GM12873 (cell line): ENCODE measurements around the gene CCDC24.

Experiments
- TF ChIP-seq, protein P1 (sequence below): IDR thresholded peaks from 2 replicates; pipeline ENCODE4 v1.5.1; 2012; ENCODE audit warnings: low read depth, mild to moderate bottlenecking, moderate library complexity, low read length, control low read depth; ENCODE audit not compliant: insufficient read depth; ENCODE audit errors: missing control alignments

CCDC24 gene

DNA sequence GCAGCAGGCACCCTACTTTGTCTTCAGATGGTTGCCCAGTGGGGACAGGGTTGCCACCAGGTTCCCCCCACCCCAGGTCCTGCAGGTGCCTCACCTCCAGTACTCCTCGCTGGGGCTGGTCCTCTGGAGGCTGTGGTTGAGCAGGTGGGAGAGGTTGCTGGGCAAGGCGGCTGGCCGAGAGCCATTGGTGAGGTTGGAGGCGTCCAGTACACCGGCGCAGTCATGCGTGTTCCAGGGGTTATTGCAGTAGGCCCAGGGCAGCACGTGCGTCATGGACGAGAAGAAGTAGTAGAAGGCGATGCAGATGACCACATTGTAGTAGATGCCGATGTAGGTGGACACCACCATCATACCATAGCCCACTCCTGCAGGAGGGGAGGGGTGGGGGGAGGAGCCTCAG is 16.9 kb downstream of the CCDC24 start:
- TF ChIP-seq, protein P1, sequence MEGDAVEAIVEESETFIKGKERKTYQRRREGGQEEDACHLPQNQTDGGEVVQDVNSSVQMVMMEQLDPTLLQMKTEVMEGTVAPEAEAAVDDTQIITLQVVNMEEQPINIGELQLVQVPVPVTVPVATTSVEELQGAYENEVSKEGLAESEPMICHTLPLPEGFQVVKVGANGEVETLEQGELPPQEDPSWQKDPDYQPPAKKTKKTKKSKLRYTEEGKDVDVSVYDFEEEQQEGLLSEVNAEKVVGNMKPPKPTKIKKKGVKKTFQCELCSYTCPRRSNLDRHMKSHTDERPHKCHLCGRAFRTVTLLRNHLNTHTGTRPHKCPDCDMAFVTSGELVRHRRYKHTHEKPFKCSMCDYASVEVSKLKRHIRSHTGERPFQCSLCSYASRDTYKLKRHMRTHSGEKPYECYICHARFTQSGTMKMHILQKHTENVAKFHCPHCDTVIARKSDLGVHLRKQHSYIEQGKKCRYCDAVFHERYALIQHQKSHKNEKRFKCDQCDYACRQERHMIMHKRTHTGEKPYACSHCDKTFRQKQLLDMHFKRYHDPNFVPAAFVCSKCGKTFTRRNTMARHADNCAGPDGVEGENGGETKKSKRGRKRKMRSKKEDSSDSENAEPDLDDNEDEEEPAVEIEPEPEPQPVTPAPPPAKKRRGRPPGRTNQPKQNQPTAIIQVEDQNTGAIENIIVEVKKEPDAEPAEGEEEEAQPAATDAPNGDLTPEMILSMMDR = no peak

DNA sequence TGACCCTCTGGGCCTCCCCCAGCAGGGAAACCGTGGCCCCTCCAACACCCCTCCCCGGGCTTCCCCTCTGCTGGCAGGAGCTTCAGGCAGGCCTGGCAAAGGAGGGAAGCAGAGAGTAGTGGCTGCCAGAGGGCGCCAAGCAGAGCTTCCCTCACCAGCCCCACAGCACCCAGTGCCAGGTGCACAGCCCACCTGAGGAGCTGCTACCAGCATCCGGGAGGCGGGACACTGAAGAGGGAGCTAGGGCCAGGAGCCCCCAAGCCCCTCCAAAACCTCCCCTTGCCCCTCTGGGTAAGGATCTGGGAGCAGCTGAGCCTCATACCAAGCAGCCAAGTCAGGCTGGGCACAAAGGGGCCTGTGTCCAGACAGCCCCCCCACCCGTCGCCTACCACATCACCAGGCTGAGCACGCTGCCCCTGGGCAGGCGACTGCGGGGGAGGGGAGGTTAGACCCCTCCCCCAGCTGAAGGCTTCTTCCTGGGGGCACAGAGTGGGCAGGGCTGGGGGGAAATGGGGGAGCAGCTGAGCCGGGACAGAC is 19.6 kb downstream of the CCDC24 start:
- TF ChIP-seq, protein P1 = no peak

DNA sequence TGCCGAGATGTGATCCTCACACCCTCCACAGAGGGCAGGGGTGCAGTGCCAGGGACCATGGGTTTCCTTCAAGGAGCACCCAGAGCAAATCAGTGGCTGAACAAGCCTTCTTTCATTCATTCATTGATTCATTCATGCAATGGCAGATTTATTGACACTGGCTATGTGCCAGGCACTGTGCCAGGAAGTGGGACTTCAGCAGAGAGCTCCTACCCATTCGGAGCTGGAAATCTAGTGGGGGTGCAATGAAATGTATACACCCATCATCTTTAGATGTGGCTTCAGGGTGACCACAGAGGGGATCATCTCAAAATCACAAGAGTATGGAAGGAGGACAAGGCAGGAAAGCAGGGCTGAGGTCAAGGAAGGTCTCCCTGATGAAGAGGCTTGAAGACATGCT is 21.0 kb downstream of the CCDC24 start:
- TF ChIP-seq, protein P1 = no peak

DNA sequence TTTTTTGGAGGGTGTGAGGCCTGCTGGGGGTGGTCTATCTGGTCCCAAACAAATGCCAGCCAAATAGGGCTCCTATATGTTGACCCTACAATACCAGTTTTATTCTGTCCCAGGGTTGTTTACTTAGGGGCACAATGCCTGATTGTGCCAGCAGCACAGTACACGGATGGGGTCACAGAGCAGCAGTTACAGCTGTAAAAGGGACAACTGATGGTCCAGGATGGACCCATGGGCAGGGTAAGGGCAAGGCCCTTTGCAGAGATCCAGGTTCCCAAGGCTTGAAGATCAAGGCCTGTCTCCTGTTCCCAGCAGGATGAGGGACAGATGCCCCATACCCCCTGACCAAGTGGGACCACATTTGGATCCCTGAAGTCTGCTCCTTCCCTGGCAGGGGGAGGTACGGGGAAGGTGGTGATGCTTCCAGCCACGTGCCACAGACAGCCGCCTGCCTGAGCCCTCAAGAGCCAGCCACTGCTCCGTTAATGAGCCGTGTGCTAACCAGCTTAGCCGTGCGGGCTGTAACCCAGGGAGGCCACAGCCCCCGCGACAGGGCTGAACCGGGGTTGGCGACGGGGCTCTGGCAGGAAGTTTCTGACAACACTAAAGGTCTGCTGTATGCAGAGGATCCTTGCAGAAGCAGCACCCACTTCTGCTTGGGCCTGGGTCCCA is 21.7 kb downstream of the CCDC24 start:
- TF ChIP-seq, protein P1 = no peak

DNA sequence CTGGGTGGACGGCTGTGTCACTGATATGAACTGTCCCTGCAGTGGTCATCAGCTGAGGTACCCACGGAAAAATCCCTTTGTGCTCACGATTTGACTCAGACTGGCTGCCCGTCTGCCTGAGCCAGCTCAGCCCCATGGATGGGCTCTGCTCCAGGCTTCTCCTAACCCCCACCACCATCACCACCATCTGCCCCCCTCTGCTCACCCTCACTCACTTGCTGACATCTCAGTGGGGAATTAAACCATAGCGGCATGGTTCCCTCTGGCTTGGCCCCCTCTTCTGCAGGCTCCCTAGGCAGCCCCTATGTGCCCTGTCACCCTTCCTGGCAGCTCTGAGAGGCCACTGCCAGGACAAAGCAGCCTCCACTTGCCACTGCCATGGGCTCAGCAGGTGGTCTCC is 22.6 kb downstream of the CCDC24 start:
- TF ChIP-seq, protein P1 = no peak

DNA sequence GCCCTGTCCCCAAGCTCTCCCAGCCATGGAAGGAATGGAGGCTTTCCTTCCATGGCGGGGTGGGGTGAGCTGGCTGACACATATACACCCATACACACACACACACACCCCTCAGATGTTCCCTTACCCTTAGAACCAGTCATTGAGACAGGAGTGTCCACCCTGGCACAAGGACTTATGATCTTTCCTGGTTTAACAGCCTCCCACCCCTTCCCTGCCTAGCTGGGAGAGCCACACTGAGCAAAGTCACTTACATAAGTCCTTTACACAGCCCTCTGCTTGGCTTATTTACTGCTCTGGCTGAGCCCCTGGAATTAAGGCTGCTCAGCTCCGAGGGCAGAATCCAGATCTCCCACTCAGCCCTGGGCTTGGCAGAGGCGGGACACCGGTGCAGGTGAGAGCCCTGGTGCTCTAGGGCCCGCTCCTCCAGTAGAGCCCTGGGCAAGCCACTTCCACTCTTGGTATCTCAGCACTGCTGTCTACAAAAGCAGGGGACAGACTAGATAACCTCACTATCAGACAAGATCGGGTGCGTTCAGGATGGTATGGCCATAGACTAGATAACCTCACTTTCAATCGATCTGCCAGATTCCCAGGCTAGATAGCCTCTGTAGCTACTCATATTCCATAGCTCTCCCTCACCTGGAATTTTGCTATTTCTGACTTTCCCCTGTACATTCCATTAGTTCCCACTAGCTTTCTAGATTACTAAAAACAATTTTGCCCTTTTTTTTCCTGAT is 23.1 kb downstream of the CCDC24 start:
- TF ChIP-seq, protein P1 = no peak

GRCh38 chr1:44015206-44015605 is 23.8 kb downstream of the CCDC24 start:
- TF ChIP-seq, protein P1 = no peak
